T-helper 1 cell treated with Interleukin-12 subunit alpha and Interleukin-12 subunit beta and Interleukin-4 antibody, amounts not matched to agents 30 μg/mL and 1 μg/mL, for 36 hours (primary cell): ENCODE measurements around the gene DLGAP3.
"Not testable (repeated sequence)": the region's sequence is repeated elsewhere in the genome, so short reads cannot be mapped to it uniquely, and the experiment has no call there.

Experiments used
- H3K27ac Mint-ChIP-seq: one replicate; pipeline ENCODE4 v1.8.0; 2021; ENCODE audit warnings: mild to moderate bottlenecking, mixed read lengths
- H3K27me3 Mint-ChIP-seq: one replicate; pipeline ENCODE4 v1.8.0; 2021; ENCODE audit warnings: low read depth, mixed read lengths
- H3K36me3 Mint-ChIP-seq: one replicate; pipeline ENCODE4 v1.8.0; 2021; ENCODE audit warnings: low read depth, mixed read lengths
- H3K4me1 Mint-ChIP-seq: one replicate; pipeline ENCODE4 v1.8.0; 2021; ENCODE audit warnings: low read depth, mixed read lengths
- H3K4me3 Mint-ChIP-seq: one replicate; pipeline ENCODE4 v1.8.0; 2021; ENCODE audit warnings: mild to moderate bottlenecking, moderate library complexity, mixed read lengths
- H3K9me3 Mint-ChIP-seq: one replicate; pipeline ENCODE4 v1.8.0; 2021; ENCODE audit warnings: mixed read lengths

DLGAP3 gene

DNA sequence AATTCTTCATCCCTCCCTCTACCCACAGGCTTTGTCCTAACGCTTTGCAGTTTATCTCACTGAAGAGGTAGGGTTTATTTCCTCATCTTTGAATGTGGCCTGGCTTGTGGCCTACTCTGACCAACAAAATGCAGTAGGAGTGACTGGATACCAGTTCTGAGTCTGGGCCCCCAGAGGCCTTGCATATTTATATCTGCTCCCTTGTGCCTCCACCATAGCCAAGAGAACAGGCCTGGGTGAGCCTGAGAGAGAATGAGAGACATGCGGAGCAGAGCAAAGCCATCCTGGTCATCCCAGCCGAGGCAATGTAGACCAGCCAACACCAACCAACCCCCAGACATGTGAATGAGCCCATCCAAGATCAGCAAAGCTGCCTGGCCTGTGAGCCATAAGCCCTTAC is 100.2 kb downstream of the DLGAP3 start:
- Mint-ChIP-seq H3K9me3 (no peaks in the 10 kb centered on the region), H3K27me3 (no peaks in the 10 kb centered on the region), H3K27ac (no peak overlapping the region), H3K36me3 (no peaks in the 10 kb centered on the region), H3K4me3 (no peak overlapping the region), H3K4me1 (no peaks in the 10 kb centered on the region)

DNA sequence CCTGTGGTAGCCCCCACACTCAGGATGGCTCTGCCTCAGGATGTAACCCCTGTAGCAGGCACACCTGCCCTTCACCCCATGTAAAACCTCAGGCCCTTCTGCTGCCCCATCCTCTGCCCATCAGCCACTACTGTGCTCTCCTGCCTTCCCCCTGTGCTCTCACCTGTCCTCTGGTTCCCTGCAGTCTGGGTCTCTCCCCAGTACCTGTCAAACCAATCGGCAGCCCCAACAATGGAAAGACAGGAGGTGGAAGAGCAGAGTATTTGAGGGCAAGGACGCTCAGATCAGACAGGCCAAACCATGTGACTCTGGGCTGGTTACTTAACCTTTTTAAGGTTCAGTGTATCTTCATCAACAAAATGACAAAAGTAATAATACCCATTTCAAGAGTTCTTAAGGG is 100.8 kb downstream of the DLGAP3 start:
- Mint-ChIP-seq H3K4me1 (no peaks in the 10 kb centered on the region), H3K9me3 (no peaks in the 10 kb centered on the region), H3K4me3 (no peak overlapping the region), H3K36me3 (no peaks in the 10 kb centered on the region), H3K27me3 (no peaks in the 10 kb centered on the region), H3K27ac (no peak overlapping the region)

DNA sequence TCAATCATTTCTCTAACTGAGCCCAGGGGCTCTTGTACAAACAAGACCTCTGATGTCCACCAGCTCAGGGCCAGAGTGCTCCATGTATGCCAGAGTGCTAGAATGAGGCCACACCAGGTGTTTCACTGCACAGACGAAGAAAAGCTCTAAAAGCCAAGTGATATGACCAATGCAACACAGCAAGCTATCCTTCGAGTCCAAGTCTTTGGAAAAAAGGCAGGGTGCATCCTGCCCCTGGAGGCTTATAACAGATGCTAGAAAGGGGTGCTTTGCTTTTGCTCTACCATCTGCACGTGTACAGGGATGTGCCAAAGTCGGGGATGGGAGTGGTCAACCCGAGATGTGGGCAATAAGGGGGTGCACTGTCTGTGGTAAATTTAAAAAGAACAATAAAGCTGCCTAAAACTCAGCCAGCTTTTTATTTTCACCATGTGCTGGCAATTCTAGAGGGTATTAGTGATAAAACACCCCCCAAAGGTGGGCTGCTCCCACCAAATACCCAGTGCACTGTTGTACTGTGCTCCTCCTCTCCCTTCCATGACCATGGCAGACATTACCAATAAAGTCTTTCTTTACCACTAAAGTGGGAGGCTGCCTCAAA is 102.0 kb downstream of the DLGAP3 start:
- Mint-ChIP-seq H3K27ac (no peak overlapping the region), H3K4me1 (no peaks in the 10 kb centered on the region), H3K36me3 (no peaks in the 10 kb centered on the region), H3K4me3 (no peak overlapping the region), H3K27me3 (no peaks in the 10 kb centered on the region), H3K9me3 (no peaks in the 10 kb centered on the region)

DNA sequence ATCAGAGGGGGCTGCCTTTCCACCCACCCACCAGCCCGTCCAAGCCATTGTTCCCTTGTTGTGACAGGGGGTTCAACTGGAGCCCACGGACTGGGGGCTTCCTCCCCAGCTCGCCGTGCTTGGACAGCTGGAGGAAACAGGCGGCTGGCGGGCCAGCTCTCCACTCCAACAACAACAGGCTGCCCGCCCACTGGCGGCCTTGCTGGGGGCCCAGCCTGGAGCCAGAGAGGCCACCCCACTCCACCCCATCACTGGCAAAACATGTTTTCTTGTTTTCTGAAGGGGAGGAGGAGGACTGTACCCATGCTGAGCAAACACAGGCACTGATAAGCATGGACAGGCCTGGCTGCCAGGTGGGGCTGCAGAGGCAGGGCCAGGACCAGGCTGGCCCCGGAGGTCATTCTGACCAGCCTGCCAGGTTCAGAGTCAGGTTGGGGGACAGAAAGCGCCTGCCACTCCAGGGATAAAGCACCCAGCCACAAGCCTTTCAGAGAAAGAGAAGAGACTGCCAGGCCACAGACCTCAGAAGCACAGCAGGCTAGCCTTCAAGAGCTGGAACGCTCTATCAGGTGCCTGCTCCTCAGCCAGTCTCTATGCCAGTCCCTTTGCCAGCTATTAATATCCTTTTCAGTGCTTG is 103.9 kb downstream of the DLGAP3 start:
- H3K27me3 Mint-ChIP-seq = no peaks in the 10 kb centered on the region
- H3K36me3 Mint-ChIP-seq = no peaks in the 10 kb centered on the region
- no peaks in the 10 kb centered on the region for H3K9me3 Mint-ChIP-seq
- H3K4me1 Mint-ChIP-seq = no peaks in the 10 kb centered on the region
- no peak overlapping the region for H3K27ac Mint-ChIP-seq
- no peak overlapping the region for H3K4me3 Mint-ChIP-seq

DNA sequence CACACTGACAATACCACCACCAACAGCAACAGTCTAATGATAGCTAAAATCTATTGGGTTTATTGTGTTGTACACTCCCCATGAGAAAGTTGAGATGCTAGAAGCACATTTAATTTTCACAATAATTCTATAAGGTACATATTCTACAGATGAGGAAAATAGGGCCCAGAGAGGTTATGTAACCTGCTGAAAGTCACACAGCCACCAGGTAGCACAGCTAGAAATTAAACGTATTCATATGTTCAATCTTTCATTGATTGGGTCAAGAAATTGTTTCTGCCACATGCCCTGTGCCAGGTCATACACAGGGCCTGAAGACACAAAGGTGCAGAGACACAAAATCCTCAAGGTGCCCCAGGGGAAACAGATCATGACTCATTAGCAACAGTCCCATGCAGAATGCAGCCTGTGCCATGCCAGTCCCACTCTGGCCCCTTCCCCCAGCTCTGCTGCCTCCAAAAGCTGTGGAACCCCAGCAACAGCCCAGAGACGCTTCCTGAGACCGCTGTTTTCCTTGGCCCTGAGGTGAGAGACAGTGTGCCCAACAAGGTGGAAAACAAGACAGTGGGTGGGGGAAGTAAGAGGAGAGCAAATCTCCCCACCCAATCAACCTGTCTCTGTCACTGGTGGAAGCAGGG is 104.5 kb downstream of the DLGAP3 start:
- Mint-ChIP-seq H3K4me1 (no peaks in the 10 kb centered on the region), H3K27ac (no peak overlapping the region), H3K36me3 (no peaks in the 10 kb centered on the region), H3K9me3 (no peaks in the 10 kb centered on the region), H3K4me3 (no peak overlapping the region), H3K27me3 (no peaks in the 10 kb centered on the region)

DNA sequence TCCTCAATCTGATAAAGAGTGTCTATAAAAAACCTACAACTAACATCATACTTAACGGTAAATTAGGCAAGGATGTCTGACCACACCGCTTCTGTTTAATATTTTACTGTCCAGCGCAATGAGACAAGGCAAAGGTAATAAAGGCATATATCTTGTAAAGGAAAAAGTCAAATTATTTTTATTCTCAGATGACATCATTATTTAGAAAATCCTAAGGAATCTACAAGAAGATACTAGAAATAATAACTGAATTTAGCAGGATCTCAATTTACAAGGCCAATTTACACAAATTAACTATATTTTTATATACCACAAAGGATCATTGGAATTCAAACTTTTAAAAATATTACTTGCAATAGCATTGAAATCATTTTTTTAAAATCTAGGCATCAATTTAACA is 107.2 kb downstream of the DLGAP3 start:
- no peak overlapping the region for H3K4me3 Mint-ChIP-seq
- H3K27ac Mint-ChIP-seq = no peak overlapping the region
- no peaks in the 10 kb centered on the region for H3K36me3 Mint-ChIP-seq
- peaks cover 4% of the 10 kb centered on the region for H3K27me3 Mint-ChIP-seq
- H3K4me1 Mint-ChIP-seq = no peaks in the 10 kb centered on the region
- H3K9me3 Mint-ChIP-seq = no peaks in the 10 kb centered on the region

DNA sequence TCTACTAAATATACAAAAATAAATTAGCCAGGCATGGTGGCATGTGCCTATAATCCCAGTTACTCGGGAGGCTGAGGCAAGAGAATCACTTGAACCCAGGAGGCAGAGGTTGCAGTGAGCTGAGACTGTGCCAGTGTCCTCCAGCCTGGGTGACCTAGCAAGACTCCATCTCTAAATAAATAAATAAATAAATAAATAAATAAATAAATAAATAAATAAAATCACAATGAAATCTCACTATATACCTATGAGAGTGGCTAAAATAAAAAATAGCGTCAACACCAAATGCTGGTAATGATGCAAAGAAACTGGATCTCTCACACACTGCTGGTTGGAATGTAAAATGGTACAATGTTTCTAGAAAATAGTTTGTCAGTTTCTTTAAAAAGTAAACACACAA is 110.6 kb downstream of the DLGAP3 start:
- not testable (repeated sequence) for H3K9me3 Mint-ChIP-seq, H3K36me3 Mint-ChIP-seq, H3K27ac Mint-ChIP-seq, H3K27me3 Mint-ChIP-seq, H3K4me1 Mint-ChIP-seq, H3K4me3 Mint-ChIP-seq

DNA sequence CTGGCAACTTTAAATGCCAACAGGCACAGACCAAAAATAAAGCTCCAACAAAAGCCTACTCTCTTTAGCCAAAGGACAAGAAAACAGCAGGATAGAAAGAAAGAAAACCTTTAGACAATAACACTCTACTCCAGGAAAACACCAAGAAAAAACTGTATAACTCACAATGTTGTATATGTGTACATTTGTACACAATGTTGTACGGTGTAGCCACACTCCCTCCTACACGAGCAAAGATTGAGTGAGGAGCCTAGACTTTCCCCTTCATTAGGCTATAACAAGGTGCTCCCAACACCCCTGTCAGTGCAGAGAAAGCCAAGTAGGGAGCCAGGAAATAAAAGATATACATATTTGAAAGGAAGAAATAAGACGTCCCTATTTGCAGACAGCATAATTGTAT is 112.7 kb downstream of the DLGAP3 start:
- Mint-ChIP-seq H3K4me1 (no peaks in the 10 kb centered on the region), H3K27ac (no peak overlapping the region), H3K36me3 (no peaks in the 10 kb centered on the region), H3K27me3 (peaks cover 4% of the 10 kb centered on the region), H3K9me3 (no peaks in the 10 kb centered on the region), H3K4me3 (no peak overlapping the region)

DNA sequence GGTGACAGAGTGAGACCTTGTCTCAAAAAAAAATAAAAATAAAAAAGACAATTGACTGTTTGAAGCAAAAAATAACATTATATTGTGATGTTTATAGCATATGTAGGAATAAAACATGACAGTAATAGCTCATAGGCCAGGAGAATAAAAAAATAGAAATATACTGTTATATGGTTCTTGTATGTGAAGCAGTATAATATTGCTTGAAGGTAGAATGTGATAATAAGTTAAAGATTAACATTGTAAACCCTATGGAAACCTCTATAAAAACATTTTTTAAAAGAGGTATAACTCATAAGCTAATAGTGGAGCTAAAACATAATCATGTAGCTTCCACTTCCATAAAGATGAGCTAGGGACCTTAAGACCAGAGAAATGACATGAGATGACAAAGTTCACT is 113.1 kb downstream of the DLGAP3 start:
- Mint-ChIP-seq H3K27ac (no peak overlapping the region), H3K9me3 (no peaks in the 10 kb centered on the region), H3K4me3 (no peak overlapping the region), H3K4me1 (no peaks in the 10 kb centered on the region), H3K36me3 (no peaks in the 10 kb centered on the region), H3K27me3 (peaks cover 4% of the 10 kb centered on the region)
